T-helper 2 cell treated with Interferon-gamma antibody and Interleukin-4, amounts not matched to agents 5 μg/mL and 100 μg/mL, for 36 hours (primary cell): ENCODE measurements around the gene TDRD10.

Source experiments
- DNase-seq: peaks from one replicate; pipeline ENCODE4 v3.0.0; 2021; ENCODE audit warnings: low spot score
- H3K27ac Mint-ChIP-seq: one replicate; pipeline ENCODE4 v1.8.0; 2021; ENCODE audit warnings: mild to moderate bottlenecking, mixed read lengths
- H3K27me3 Mint-ChIP-seq: one replicate; pipeline ENCODE4 v1.8.0; 2021; ENCODE audit warnings: low read depth, mixed read lengths
- H3K36me3 Mint-ChIP-seq: one replicate; pipeline ENCODE4 v1.8.0; 2021; ENCODE audit warnings: low read depth, mixed read lengths
- H3K4me1 Mint-ChIP-seq: one replicate; pipeline ENCODE4 v1.8.0; 2021; ENCODE audit warnings: low read depth, mixed read lengths
- H3K4me3 Mint-ChIP-seq: one replicate; pipeline ENCODE4 v1.8.0; 2022; ENCODE audit warnings: mild to moderate bottlenecking, moderate library complexity, mixed read lengths
- H3K9me3 Mint-ChIP-seq: one replicate; pipeline ENCODE4 v1.8.0; 2021; ENCODE audit warnings: mixed read lengths

Gene TDRD10

DNA sequence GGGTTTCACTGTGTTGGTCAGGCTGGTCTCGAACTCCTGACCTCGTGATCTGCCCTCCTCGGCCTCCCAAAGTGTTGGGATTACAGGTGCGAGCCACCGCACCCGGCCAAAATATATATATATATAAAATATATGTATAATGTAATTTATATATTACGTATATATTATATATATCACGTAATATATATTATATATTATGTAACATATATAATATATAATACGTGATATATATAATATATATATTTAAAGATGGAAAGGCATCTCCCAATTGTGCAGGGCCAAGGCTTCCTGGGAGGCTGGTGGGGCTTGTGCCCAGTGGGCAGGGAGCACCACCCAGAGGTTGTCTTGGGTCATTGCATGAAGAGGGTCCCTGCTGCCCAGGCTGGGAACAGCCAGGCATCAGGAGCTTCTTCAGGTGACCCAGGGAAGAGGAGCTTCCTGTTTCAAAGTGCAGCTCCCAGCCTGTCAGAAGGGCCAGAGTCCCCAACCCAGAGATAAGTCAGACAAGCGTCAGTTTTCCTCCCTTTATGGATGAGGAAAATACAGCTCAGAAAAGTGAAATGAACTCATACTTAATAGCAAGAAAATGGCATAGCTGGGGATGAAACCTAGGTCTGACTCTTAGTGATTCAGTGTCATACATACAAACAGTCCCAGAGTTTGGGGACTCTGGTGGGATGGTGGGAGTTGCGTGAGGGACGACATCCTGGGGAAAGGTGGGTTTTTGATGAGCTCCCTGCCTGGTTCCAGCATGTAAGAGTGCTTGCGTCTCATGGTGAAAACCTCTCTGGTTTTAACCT, 44.4 kb downstream of the TDRD10 start:
- Mint-ChIP-seq H3K36me3 (peaks cover 25% of the 10 kb centered on the region), H3K4me3 (no peak overlapping the region), H3K9me3 (no peaks in the 10 kb centered on the region), H3K4me1 (peaks cover 7% of the 10 kb centered on the region), H3K27me3 (peaks cover 5% of the 10 kb centered on the region), H3K27ac (no peak overlapping the region)
- DNase-seq: peak; percentile 32

DNA sequence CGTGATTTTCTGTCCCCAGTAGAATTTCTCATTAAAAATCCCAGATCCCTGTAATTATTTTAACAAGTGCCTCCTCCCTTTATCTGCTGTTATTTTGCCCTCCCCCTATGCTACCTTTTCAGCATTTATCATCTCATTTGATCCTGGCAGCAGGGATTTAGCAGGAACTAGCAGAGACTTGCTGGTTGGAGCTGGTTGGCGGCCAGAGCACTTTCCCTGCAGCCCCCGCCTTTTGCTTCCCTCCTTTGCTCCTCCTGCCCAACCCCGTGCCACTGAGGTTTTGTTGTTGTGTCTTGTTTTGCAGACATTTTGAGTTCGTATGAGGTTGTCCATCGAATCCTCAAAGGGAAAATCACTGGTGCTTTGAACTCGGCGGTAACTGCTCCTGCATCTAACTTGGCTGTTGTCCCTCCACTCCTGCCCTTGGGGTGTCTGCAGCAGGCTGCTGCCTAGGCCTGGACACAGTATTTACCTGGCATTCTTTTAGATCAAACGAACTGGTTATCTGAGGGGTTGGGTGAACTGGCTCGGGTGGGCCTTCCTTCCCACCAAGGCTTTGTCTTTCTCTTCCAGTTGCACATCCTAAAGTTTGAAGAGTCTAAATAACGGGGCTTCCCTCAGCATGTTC, 45.2 kb downstream of the TDRD10 start:
- peaks cover 29% of the 10 kb centered on the region for H3K36me3 Mint-ChIP-seq
- DNase-seq: no peak
- H3K27me3 Mint-ChIP-seq: peaks cover 3% of the 10 kb centered on the region
- no peak overlapping the region for H3K27ac Mint-ChIP-seq
- no peak overlapping the region for H3K4me3 Mint-ChIP-seq
- H3K9me3 Mint-ChIP-seq: no peaks in the 10 kb centered on the region
- peaks cover 7% of the 10 kb centered on the region for H3K4me1 Mint-ChIP-seq

DNA sequence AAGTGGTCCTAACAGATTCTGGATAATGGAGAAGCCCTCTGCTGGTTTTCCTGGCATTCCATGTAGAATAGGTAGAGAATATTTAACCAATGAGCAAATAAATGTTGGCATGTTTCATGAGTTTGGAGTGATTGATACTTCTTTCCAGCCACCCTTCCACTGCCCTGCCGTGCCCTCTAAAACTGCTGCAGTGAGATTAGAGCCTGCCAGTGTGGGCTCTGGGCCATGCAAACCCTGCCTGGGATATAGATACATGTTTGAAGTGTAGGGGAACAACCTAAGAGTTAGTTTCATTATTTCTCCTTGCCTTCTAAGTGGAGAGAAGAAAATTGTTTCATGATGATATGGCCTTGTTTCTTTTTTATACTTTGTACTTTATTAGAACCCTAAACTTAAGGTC, 46.0 kb downstream of the TDRD10 start:
- Mint-ChIP-seq H3K4me1 (peaks cover 7% of the 10 kb centered on the region), H3K27me3 (peaks cover 3% of the 10 kb centered on the region), H3K9me3 (no peaks in the 10 kb centered on the region), H3K27ac (no peak overlapping the region), H3K36me3 (peaks cover 36% of the 10 kb centered on the region), H3K4me3 (no peak overlapping the region)
- no peak for DNase-seq

DNA sequence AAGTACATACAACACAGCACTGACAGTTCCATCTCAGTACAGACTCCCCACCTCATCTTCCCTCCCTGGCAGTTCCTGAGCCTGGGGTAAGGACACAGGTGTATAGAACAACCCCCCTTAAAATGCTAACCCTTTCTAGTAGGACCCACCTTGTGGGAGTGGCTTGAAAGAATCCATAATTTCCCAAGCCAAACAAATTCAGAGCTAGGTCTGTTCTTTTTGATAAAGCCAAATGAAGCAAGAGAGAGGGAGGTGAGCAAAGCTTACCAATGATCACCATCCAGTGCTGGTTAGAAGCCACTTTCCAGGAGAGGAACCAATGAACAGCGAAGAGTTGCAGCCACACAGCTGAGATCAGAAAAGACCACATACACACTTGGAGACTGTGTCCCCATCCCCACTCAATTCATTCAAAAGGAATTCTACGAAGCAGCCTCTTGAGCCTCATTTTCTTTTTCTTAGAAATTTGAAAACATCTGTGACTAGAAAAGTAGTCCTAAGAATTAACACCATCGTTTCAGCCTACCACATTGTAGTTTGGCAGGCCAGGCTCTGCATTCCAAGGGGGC, 47.3 kb downstream of the TDRD10 start:
- no peaks in the 10 kb centered on the region for H3K9me3 Mint-ChIP-seq
- peaks cover 46% of the 10 kb centered on the region for H3K36me3 Mint-ChIP-seq
- DNase-seq: no peak
- peaks cover 3% of the 10 kb centered on the region for H3K27me3 Mint-ChIP-seq
- H3K27ac Mint-ChIP-seq: peak overlapping the region; percentile 53
- H3K4me3 Mint-ChIP-seq: no peak overlapping the region
- H3K4me1 Mint-ChIP-seq: peaks cover 7% of the 10 kb centered on the region

DNA sequence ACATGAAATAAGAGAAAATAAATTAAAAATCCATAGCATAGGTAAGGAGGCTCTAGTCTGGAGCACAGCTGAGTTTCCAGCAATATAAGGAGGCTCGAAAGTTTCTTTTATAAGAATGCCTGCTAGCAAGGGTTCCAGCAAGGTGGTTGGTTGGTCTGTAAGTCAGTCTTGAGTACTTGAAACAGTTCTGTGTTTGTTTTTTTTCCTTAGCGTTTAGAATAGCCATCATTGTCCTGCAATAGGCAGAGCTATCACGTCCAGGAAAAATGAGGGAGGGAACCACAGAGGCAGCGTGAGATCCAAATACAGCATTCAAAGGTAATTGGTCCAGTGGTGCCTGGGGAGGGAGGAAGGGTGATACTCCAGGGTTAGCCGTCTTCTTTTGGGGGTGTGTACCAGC, 48.1 kb downstream of the TDRD10 start:
- H3K9me3 Mint-ChIP-seq: no peaks in the 10 kb centered on the region
- no peak for DNase-seq
- H3K36me3 Mint-ChIP-seq: peaks cover 53% of the 10 kb centered on the region
- peaks cover 7% of the 10 kb centered on the region for H3K4me1 Mint-ChIP-seq
- no peaks in the 10 kb centered on the region for H3K27me3 Mint-ChIP-seq
- H3K27ac Mint-ChIP-seq: no peak overlapping the region
- no peak overlapping the region for H3K4me3 Mint-ChIP-seq

DNA sequence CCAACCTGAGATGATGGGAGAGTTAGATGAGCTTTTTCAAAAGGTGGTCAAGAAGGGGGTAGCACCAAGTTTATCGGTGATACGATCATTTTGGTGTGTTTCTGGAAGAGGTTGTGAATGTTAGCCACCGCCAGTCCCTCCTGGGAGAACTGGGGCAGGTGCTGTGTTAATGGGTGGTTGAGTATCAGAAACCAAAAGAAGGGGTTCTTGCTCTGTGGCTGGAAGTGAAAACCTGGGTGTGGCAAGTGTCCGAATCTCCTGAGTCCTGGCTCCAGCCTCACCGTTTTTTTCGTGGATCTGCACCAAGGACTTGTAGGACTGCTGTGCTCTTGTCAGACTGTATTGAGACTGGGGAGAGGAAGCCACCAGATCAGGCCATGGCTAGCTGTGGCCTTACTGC, 48.6 kb downstream of the TDRD10 start:
- peaks cover 8% of the 10 kb centered on the region for H3K4me1 Mint-ChIP-seq
- no peak for DNase-seq
- no peaks in the 10 kb centered on the region for H3K27me3 Mint-ChIP-seq
- H3K27ac Mint-ChIP-seq: no peak overlapping the region
- H3K4me3 Mint-ChIP-seq: no peak overlapping the region
- no peaks in the 10 kb centered on the region for H3K9me3 Mint-ChIP-seq
- H3K36me3 Mint-ChIP-seq: peaks cover 59% of the 10 kb centered on the region

DNA sequence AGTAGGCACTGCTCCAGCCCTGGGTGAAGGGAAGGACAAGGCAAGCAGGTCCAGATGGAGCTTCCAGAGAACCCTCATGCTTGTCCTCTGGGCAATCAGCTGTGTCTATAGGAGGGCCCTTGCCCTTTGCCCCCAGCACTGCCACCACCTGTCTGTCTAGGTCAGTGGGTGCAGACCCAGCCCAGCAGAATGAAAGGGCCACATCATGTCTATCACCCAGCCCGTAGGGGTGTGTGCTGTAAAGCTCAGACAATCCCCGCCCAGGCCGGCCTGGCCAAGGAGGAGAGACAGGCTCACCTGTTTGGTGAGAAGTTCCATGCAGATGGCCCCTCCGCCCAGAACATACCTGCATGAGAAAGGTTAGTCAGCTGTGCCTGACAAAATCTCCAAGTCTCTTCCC, 49.5 kb downstream of the TDRD10 start:
- Mint-ChIP-seq H3K27me3 (no peaks in the 10 kb centered on the region), H3K9me3 (no peaks in the 10 kb centered on the region), H3K36me3 (peaks cover 66% of the 10 kb centered on the region), H3K27ac (no peak overlapping the region), H3K4me1 (peaks cover 16% of the 10 kb centered on the region), H3K4me3 (no peak overlapping the region)
- no peak for DNase-seq

DNA sequence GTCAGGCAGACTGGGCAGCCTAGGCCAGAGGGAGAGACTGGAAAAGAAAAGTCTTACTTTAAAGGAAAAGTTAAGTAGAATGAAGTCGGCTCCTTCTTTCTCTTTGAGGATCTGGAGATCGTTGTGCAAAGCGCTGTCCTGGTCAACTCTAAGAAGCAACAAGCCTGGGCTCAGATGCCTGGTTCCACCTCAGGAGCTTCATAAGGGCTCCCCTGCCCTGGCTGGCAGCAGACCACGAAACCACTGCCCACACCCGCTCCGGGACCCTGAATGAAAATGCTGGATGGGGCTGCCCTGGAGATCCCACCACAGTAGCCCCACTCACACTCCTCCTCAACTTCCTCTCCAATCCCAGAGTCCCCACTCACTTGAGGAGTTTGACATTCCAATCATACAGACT, 50.0 kb downstream of the TDRD10 start:
- no peaks in the 10 kb centered on the region for H3K9me3 Mint-ChIP-seq
- H3K4me3 Mint-ChIP-seq: no peak overlapping the region
- no peak for DNase-seq
- H3K27ac Mint-ChIP-seq: no peak overlapping the region
- H3K4me1 Mint-ChIP-seq: peaks cover 19% of the 10 kb centered on the region
- H3K27me3 Mint-ChIP-seq: no peaks in the 10 kb centered on the region
- peaks cover 68% of the 10 kb centered on the region for H3K36me3 Mint-ChIP-seq

- H3K27me3 Mint-ChIP-seq: no peaks in the 10 kb centered on the region
- peaks cover 27% of the 10 kb centered on the region for H3K4me1 Mint-ChIP-seq
- H3K9me3 Mint-ChIP-seq: no peaks in the 10 kb centered on the region
- H3K4me3 Mint-ChIP-seq: no peak overlapping the region
- H3K36me3 Mint-ChIP-seq: peaks cover 73% of the 10 kb centered on the region
- H3K27ac Mint-ChIP-seq: no peak overlapping the region
- DNase-seq: no peak
Measured at GRCh38 chr1:154553056-154554030, 51.3 kb downstream of the TDRD10 start.

GRCh38 chr1:154556422-154556821, 54.4 kb downstream of the TDRD10 start:
- Mint-ChIP-seq H3K4me1 (peaks cover 28% of the 10 kb centered on the region), H3K27me3 (no peaks in the 10 kb centered on the region), H3K27ac (no peak overlapping the region), H3K9me3 (no peaks in the 10 kb centered on the region), H3K36me3 (peaks cover 49% of the 10 kb centered on the region), H3K4me3 (peak overlapping the region; percentile 93)
- no peak for DNase-seq

GRCh38 chr1:154557248-154557938, 55.4 kb downstream of the TDRD10 start:
- H3K4me3 Mint-ChIP-seq: peak overlapping the region; percentile 93
- H3K27me3 Mint-ChIP-seq: no peaks in the 10 kb centered on the region
- peaks cover 28% of the 10 kb centered on the region for H3K4me1 Mint-ChIP-seq
- DNase-seq: no peak
- no peaks in the 10 kb centered on the region for H3K9me3 Mint-ChIP-seq
- H3K27ac Mint-ChIP-seq: peak overlapping the region; percentile 86
- peaks cover 43% of the 10 kb centered on the region for H3K36me3 Mint-ChIP-seq

- Mint-ChIP-seq H3K4me1 (peaks cover 28% of the 10 kb centered on the region), H3K27me3 (no peaks in the 10 kb centered on the region), H3K9me3 (no peaks in the 10 kb centered on the region), H3K27ac (peak within 1 kb of the TSS; percentile 94), H3K36me3 (peaks cover 36% of the 10 kb centered on the region), H3K4me3 (peak within 1 kb of the TSS; percentile 93)
- peak; percentile 7 for DNase-seq
Measured at GRCh38 chr1:154557939-154558719, 56.1 kb downstream of the TDRD10 start, which contains the start of gene UBE2Q1. Gene UBE2Q1 (minus strand): TSS chr1:154558662. CDS start chr1:154558553, 109 bp downstream.
